Ectodermal cell (in vitro differentiated cells): ENCODE measurements around the gene PBX1.

Experiments used
- H3K27ac ChIP-seq: 2 replicates; pipeline ENCODE4 v1.7.0; 2013; ENCODE audit warnings: mild to moderate bottlenecking, low read depth, low read length; ENCODE audit not compliant: insufficient read depth, poor library complexity, severe bottlenecking
- H3K27me3 ChIP-seq: 2 replicates; pipeline ENCODE4 v1.7.0; 2013; ENCODE audit warnings: mild to moderate bottlenecking, low read length; ENCODE audit not compliant: insufficient read depth, control insufficient read depth, poor library complexity, severe bottlenecking
- H3K36me3 ChIP-seq: one replicate; pipeline ENCODE4 v1.7.0; 2013; ENCODE audit warnings: low read length; ENCODE audit not compliant: control insufficient read depth, insufficient read depth
- H3K4me1 ChIP-seq: one replicate; pipeline ENCODE4 v1.7.0; 2013; ENCODE audit warnings: low read length; ENCODE audit not compliant: control insufficient read depth, insufficient read depth
- H3K4me3 ChIP-seq: 2 replicates; pipeline ENCODE4 v1.7.0; 2013; ENCODE audit warnings: low read depth, low read length, control low read depth; ENCODE audit not compliant: insufficient read depth
- H3K9me3 ChIP-seq: 2 replicates; pipeline ENCODE4 v1.7.0; 2013; ENCODE audit warnings: mild to moderate bottlenecking, low read length, moderate library complexity; ENCODE audit not compliant: control insufficient read depth
- WGBS, 2 experiments: methylation state at CpG; one replicate each; pipeline ENCODE4 v1.1.7; 2013; ENCODE audit warnings: missing lambda C conversion rate in 2 of 2; 5-methylcytosine and 5-hydroxymethylcytosine counted together

Gene PBX1

DNA sequence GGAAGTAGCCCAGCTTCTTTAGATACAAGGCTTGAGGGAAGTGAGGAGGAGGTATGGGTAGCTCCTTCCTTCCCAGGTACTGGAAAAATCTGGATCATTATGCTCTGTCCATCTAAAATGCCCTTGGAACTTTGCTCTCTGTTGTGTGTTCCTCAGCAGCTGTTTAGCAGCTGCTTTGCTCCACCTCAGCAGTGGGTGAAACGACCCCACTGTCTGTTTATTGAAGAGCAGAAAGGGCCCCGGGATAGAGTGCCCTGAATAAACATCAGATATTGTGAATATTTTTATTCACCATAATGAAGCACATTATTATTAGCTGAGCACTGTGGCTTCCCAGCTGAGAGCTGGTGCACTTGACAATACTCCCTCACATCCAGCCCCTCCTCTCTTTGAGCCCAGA, 237.9 kb downstream of the PBX1 start:
- Histone ChIP-seq H3K9me3 (no peaks in the 10 kb centered on the region), H3K27me3 (no peaks in the 10 kb centered on the region), H3K27ac (no peak overlapping the region), H3K4me1 (no peaks in the 10 kb centered on the region), H3K4me3 (no peak overlapping the region), H3K36me3 (peaks cover 20% of the 10 kb centered on the region)
- whole genome bisulfite sequencing, 2 experiments, result 94 to 100% methylated on average over 1 to 2 of the region's 2 CpGs

DNA sequence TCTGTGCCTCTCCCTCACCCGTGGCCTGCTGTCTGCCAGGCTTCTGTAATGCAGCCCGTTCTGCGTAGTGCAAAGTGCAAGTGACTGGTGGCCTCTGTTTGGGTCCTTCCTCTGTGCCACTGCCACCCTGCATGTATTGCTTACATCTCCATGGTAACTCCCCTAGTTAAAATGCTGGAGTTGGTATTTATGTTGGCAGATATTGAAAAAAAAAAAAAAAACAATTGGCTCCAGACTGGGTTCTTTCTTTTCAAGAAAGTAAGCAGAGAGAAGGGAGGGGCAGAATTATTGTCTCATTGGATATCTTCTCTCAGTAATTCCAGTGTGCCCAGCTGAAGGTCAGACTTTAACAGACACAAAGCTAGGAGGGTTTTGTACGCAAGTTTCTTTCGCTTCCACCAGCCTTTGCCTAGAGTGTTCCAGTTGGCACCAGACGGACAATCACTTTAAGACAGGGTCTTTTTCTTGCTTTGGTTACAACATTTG, 242.3 kb downstream of the PBX1 start:
- WGBS, 2 experiments, result 95 to 96% methylated on average over 6 of the region's 6 CpGs
- Histone ChIP-seq H3K27me3 (no peaks in the 10 kb centered on the region), H3K36me3 (peaks cover 14% of the 10 kb centered on the region), H3K27ac (no peak overlapping the region), H3K4me1 (no peaks in the 10 kb centered on the region), H3K9me3 (no peaks in the 10 kb centered on the region), H3K4me3 (no peak overlapping the region)

DNA sequence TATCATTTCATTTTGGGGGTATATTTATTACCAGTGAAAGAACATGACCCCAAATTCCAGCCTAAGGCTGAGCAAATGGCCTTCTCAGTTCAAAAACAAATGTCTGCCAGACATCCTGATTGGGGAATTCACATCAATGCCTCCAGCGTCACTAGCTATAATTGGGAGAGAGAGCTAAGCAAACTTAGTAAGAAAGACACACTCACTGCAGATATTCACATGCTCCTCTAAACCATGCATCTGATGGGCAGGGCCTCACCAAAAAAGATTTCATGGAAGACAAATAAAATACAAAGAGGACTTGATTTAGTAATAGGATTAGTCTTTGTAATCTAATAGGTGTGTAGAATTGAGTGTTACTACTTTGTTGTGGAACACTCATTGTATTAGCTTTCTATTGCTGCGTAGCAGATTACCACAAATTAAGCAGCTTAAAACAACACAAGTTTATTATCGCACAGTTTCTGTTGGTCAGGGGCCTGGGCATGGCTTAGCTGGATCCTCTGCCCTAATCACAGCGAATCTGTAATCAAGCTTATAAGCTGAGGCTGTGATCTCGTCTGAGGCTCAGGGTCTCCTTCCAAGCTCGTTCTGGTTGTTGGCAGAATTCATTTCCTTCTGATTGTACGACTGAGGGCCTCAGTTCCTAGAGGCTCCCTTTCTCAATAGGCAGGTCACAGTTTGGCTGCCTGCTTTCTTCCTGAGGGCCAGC, 243.0 kb downstream of the PBX1 start:
- Histone ChIP-seq H3K36me3 (peaks cover 14% of the 10 kb centered on the region), H3K4me1 (no peaks in the 10 kb centered on the region), H3K9me3 (no peaks in the 10 kb centered on the region), H3K4me3 (no peak overlapping the region), H3K27me3 (no peaks in the 10 kb centered on the region), H3K27ac (no peak overlapping the region)
- 86 to 90% methylated on average over 7 of the region's 7 CpGs for WGBS, 2 experiments

DNA sequence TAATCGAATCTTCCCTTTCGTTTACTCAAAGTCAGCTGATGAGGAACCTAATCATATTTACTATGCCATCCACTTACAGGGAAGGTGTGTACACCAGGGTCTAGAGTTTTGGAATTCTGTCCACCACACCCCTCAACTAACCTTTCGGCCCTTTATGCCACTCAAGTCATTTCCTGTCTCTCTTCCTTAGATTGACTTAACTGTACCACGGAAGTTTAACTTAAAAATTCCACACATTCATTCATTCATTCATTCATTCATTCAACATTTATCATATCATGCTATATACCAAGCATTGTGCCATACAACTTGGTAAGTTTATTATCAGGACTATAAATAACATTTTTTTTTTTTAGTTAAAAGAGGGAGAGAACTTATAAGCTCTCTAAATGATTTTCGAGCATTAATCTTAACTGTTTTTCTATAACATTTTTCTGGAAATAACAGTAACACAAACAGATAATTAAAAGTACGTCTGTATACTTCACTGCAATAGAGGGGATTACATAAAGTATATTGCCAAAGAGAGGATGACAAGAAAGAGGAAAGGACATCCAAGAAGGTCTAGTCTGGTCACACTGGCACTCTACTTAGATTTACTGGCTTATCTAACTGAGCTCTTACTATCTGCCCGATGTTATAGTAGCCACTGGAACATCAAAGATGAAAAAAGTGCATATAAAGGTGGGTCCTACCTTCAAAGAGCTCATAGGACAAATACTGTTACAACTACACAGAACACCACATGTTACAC, 243.7 kb downstream of the PBX1 start:
- Histone ChIP-seq H3K27me3 (no peaks in the 10 kb centered on the region), H3K9me3 (no peaks in the 10 kb centered on the region), H3K4me3 (no peak overlapping the region), H3K27ac (no peak overlapping the region), H3K4me1 (no peaks in the 10 kb centered on the region), H3K36me3 (peaks cover 14% of the 10 kb centered on the region)
- 92 to 97% methylated on average over 6 of the region's 7 CpGs for WGBS, 2 experiments

DNA sequence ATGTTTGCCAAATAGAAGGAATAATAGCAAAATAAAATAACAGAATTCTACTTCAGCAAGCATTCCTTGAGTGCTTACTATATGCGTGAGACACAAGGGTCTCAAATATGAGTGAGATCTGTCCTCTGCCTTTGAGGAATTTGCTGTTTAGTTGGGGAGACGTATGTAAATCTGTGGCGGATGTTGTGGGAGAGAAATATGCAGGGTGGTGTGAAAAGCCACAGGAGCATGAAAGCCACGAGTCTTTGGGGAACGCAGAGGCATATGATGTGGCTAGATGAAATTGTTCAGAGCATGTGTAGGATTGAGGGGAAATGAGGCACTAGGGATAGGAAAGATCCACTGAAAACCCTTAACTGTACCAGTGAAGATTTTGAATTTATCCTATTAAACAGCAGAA, 244.4 kb downstream of the PBX1 start:
- Histone ChIP-seq H3K27ac (no peak overlapping the region), H3K36me3 (peaks cover 14% of the 10 kb centered on the region), H3K9me3 (no peaks in the 10 kb centered on the region), H3K4me3 (no peak overlapping the region), H3K27me3 (no peaks in the 10 kb centered on the region), H3K4me1 (no peaks in the 10 kb centered on the region)
- 91 to 93% methylated on average over 5 of the region's 5 CpGs for WGBS, 2 experiments

DNA sequence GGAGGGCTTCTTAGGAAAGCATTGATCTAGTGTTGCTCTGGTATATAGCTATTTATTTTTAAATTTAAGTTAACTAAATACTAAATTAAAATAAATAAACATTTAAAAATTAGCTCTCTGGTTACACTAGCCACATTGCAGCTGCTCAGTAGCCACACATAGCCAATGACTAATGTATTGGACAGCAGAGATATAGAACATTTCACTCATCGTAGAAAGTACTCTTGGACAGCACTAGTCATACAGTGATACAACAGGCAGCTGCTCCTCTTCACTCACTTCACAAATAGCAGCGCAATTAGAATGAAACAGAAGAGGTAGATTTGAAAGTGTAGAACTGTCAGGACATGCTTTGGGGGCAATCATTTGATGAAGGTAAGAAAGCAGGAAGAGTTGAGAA, 245.4 kb downstream of the PBX1 start:
- Histone ChIP-seq H3K4me3 (no peak overlapping the region), H3K4me1 (no peaks in the 10 kb centered on the region), H3K27ac (no peak overlapping the region), H3K27me3 (no peaks in the 10 kb centered on the region), H3K9me3 (no peaks in the 10 kb centered on the region), H3K36me3 (peaks cover 14% of the 10 kb centered on the region)
- 97 to 100% methylated on average over 2 of the region's 2 CpGs for WGBS, 2 experiments

DNA sequence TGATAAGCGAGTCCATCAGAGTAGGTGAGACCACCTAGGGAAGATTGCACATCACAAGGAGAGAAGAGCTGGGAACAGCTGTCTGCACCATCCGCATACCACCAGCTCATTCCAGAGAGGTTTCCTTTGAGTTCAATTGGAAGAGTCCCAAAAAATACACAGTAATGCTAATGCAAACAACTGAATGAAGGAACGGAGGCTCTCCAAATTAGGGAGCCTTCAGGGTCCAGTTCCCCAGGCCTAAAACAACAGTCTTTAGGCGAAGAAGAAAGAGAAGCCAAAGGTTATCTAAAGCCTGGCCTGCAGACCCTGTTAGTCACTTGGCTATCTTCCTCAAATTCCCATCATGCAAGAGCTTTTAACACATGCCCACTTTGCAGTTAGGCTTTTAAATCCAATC, 246.4 kb downstream of the PBX1 start:
- 91 to 95% methylated on average over 4 of the region's 4 CpGs for WGBS, 2 experiments

DNA sequence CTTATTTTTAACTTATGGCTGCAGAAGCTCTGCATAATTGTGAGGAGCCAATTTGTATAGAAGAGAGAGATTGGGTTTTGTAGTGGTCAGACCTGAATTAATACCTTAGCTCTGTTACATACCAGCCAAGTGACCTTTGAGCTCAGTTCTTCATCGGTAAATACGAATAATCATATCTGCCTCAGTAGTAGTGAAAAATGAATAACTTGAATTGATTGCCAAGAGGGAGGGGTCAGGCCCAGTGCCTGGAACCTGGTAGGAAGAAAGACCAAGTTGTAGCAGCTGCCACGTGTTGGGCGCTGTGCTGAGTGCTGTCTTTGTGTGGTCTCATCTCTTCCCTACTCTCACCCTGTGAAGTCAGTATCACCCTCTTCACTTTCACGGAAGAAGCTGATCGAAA, 247.5 kb downstream of the PBX1 start:
- H3K27ac ChIP-seq, result no peak overlapping the region
- H3K36me3 ChIP-seq, result peaks cover 7% of the 10 kb centered on the region
- 93 to 94% methylated on average over 6 of the region's 6 CpGs for WGBS, 2 experiments
- H3K27me3 ChIP-seq, result no peaks in the 10 kb centered on the region
- no peaks in the 10 kb centered on the region for H3K9me3 ChIP-seq
- H3K4me3 ChIP-seq, result no peak overlapping the region
- no peaks in the 10 kb centered on the region for H3K4me1 ChIP-seq

More for the DNA sequence above, 246.4 kb downstream of the PBX1 start:
- no peaks in the 10 kb centered on the region for H3K27me3 ChIP-seq
- H3K9me3 ChIP-seq, result no peaks in the 10 kb centered on the region
- H3K36me3 ChIP-seq, result peaks cover 9% of the 10 kb centered on the region
- H3K4me1 ChIP-seq, result no peaks in the 10 kb centered on the region
- H3K27ac ChIP-seq, result no peak overlapping the region
- H3K4me3 ChIP-seq, result no peak overlapping the region

DNA sequence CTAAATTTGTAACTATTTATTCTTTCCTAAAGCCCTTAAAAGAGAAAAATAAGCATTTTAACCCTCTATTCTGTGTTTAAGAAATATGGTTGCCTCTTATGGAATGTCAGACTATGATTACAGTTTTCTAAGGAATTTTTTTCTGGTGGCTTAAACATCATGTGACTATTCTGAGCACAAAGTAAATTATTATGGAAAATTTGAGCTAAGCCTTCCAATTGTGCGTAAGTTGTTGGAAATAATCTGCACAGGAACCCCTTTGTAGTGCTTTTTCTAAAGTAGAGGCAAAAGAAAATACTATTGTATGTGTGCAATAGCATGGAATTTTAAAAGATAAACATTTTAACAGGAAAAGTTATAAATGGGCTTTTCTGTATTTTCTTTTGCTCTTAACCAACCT, 254.8 kb downstream of the PBX1 start:
- H3K4me1 ChIP-seq, result no peaks in the 10 kb centered on the region
- no peak overlapping the region for H3K4me3 ChIP-seq
- no peaks in the 10 kb centered on the region for H3K27me3 ChIP-seq
- 98 to 100% methylated on average over 1 of the region's 1 CpG for whole genome bisulfite sequencing, 2 experiments
- no peak overlapping the region for H3K27ac ChIP-seq
- H3K9me3 ChIP-seq, result no peaks in the 10 kb centered on the region
- no peaks in the 10 kb centered on the region for H3K36me3 ChIP-seq

DNA sequence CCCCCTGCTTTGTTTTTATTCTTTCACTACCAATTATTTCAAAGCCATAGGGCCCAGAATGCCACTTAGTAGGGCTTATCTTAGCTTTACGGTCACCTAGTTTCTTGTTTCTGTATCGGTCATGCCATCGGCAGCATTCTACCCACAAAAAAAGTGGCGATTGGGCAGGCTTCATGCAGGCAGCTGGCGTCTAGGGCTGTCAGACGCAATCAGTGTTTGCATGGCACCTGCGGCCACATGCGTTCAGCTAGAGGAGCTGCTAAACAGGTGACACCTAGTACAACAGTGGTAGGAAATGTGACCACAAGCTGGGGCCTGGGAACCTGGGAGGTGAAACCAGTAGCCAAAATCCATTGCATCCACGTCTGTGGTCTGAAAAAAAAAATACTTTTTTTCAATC, 262.7 kb downstream of the PBX1 start:
- no peaks in the 10 kb centered on the region for H3K9me3 ChIP-seq
- H3K36me3 ChIP-seq, result peaks cover 14% of the 10 kb centered on the region
- H3K4me3 ChIP-seq, result no peak overlapping the region
- no peak overlapping the region for H3K27ac ChIP-seq
- 96 to 98% methylated on average over 9 of the region's 9 CpGs for WGBS, 2 experiments
- no peaks in the 10 kb centered on the region for H3K27me3 ChIP-seq
- H3K4me1 ChIP-seq, result peaks cover 15% of the 10 kb centered on the region
